CD4-positive, alpha-beta T cell (primary cell): Measurements from ENCODE around the gene CROCC2. TPM values are rescaled to one million over a fixed set of nuclear protein-coding genes. Genes with fewer than 3 reads are reported as not detected.
A peak's percentile ranks its signal among the peaks of the same experiment; 100 is the strongest.

Experiments used
- ATAC-seq: fragments of 200-7000 bp; cut with Tn5 transposase; one replicate; pipeline ENCODE4 v1.10.0; 2022; ENCODE audit warnings: mild to moderate bottlenecking; ENCODE audit not compliant: poor library complexity
- CTCF ChIA-PET: fragments of 350-600 bp; sonication (Branson Sonifier 250); formaldehyde crosslinking; loops from one replicate; lab custom pipeline; 2021; ENCODE audit warnings: antibody characterized with exemption, inconsistent platforms; lab: Charles Lee
- POLR2A ChIA-PET: fragments of 350-600 bp; sonication (Branson Sonifier 250); formaldehyde crosslinking; loops from one replicate; lab custom pipeline; 2021; ENCODE audit warnings: antibody characterized with exemption, inconsistent platforms; lab: Charles Lee
- DNase-seq, 14 experiments: peaks; one replicate each; pipeline ENCODE4 v3.0.0-alpha.2; 2013 to 2020; ENCODE audit warnings: mixed read lengths in 2 of 14
- H3K27ac ChIP-seq, 2 donors: one replicate each; pipeline versions ENCODE4 v1.5.1 to v1.7.0; 2013; ENCODE audit warnings: low read length in 2 of 2, low read depth in 1 of 2, mild to moderate bottlenecking in 1 of 2
- H3K27me3 ChIP-seq, 2 experiments: 1 replicate in 1 of 2; 2 replicates in 1 of 2; pipeline versions ENCODE4 v1.6.1 to v1.7.0; 2013; ENCODE audit warnings: low read length in 2 of 2, control low read depth in 1 of 2, mild to moderate bottlenecking in 1 of 2, moderate library complexity in 1 of 2; ENCODE audit not compliant: insufficient read depth in 2 of 2, control insufficient read depth in 1 of 2
- H3K36me3 ChIP-seq: one replicate; pipeline ENCODE4 v1.6.1; 2013; ENCODE audit warnings: low read length, control low read depth; ENCODE audit not compliant: insufficient read depth
- H3K4me1 ChIP-seq: one replicate; pipeline ENCODE4 v1.6.1; 2013; ENCODE audit warnings: low read length, control low read depth; ENCODE audit not compliant: insufficient read depth
- H3K4me3 ChIP-seq: one replicate; pipeline ENCODE4 v1.5.1; 2013; ENCODE audit warnings: mild to moderate bottlenecking, low read length, moderate library complexity
- H3K9me3 ChIP-seq, 2 experiments: 1 replicate in 1 of 2; 2 replicates in 1 of 2; pipeline versions ENCODE4 v1.6.1 to v1.7.0; 2013; ENCODE audit warnings: low read length in 2 of 2, mild to moderate bottlenecking in 2 of 2, control low read depth in 1 of 2, moderate library complexity in 1 of 2; ENCODE audit not compliant: control insufficient read depth in 1 of 2, insufficient read depth in 1 of 2
- H3K27ac Mint-ChIP-seq: one replicate; pipeline ENCODE4 v1.8.0; 2020; ENCODE audit warnings: mixed read lengths
- H3K27me3 Mint-ChIP-seq: one replicate; pipeline ENCODE4 v1.8.0; 2021; ENCODE audit warnings: mixed read lengths
- H3K36me3 Mint-ChIP-seq: one replicate; pipeline ENCODE4 v1.8.0; 2021; ENCODE audit warnings: low read depth, mixed read lengths
- H3K4me1 Mint-ChIP-seq: one replicate; pipeline ENCODE4 v1.8.0; 2021; ENCODE audit warnings: low read depth, mixed read lengths
- H3K4me3 Mint-ChIP-seq: one replicate; pipeline ENCODE4 v1.8.0; 2020; ENCODE audit warnings: mild to moderate bottlenecking, mixed read lengths
- H3K9me3 Mint-ChIP-seq: one replicate; pipeline ENCODE4 v1.8.0; 2020; ENCODE audit warnings: mixed read lengths
- CTCF ChIP-seq: fragments of 200-600 bp; IDR thresholded peaks from one replicate; pipeline ENCODE4 v1.8.0; 2022; ENCODE audit warnings: antibody characterized with exemption, mild to moderate bottlenecking
- intact Hi-C, 2 experiments: fragments of 100-400 bp; cut with DNase I in 1 of 2; cut with micrococcal nuclease in 1 of 2; formaldehyde crosslinking; loops; one replicate each; pipeline versions ENCODE4 v1.15.1 to v1.9.0; 2023 to 2025; cut with DNase I, micrococcal nuclease
- total RNA-seq, 174 experiments: library from RNA in 2 of 174; stranded (reverse) in 2 of 174; gene quantifications; one replicate each; pipeline ENCODE4 v1.2.3 and lab custom pipeline; 2021 to 2026

CROCC2 gene
- total RNA-seq, 2 experiments from 2014 or later = not detected

- no peaks in the 10 kb centered on the region for H3K4me1 ChIP-seq
- DNase-seq = peak in 2 of 14 experiments; percentile 6 to 30
- ChIA-PET CTCF (no interaction called here), POLR2A (no interaction called here)
- Mint-ChIP-seq H3K36me3 (no peaks in the 10 kb centered on the region), H3K4me3 (no peak overlapping the region), H3K27ac (no peak overlapping the region), H3K9me3 (peaks cover 3% of the 10 kb centered on the region), H3K27me3 (no peaks in the 10 kb centered on the region), H3K4me1 (no peaks in the 10 kb centered on the region)
- no peak overlapping the region for H3K4me3 ChIP-seq
- TF ChIP-seq CTCF = no peak
- peaks cover 0 to 25% of the 10 kb centered on the region in 2 experiments for H3K9me3 ChIP-seq
- H3K27me3 ChIP-seq = peaks cover 0 to 7% of the 10 kb centered on the region in 2 experiments
- H3K36me3 ChIP-seq = no peaks in the 10 kb centered on the region
- intact Hi-C loops = no loop called here
- no peak for ATAC-seq
- no peak overlapping the region for H3K27ac ChIP-seq
Measured at GRCh38 chr2:240932001-240932723, 26.0 kb downstream of the CROCC2 start.

GRCh38 chr2:240932724-240933047 lies 26.6 kb downstream of the CROCC2 start:
- peaks cover 3% of the 10 kb centered on the region for H3K9me3 Mint-ChIP-seq
- peaks cover 0 to 25% of the 10 kb centered on the region in 2 experiments for H3K9me3 ChIP-seq
- H3K4me3 Mint-ChIP-seq = no peak overlapping the region
- H3K4me1 ChIP-seq = no peaks in the 10 kb centered on the region
- TF ChIP-seq CTCF = no peak
- intact Hi-C loops = no loop called here
- H3K4me1 Mint-ChIP-seq = no peaks in the 10 kb centered on the region
- H3K27ac Mint-ChIP-seq = no peak overlapping the region
- no peaks in the 10 kb centered on the region for H3K36me3 Mint-ChIP-seq
- H3K27me3 ChIP-seq = peaks cover 0 to 7% of the 10 kb centered on the region in 2 experiments
- no peak for ATAC-seq
- CTCF ChIA-PET = no interaction called here
- POLR2A ChIA-PET = no interaction called here
- H3K36me3 ChIP-seq = no peaks in the 10 kb centered on the region
- H3K27ac ChIP-seq = no peak overlapping the region
- DNase-seq = peak in 1 of 14 experiments; percentile 25
- H3K4me3 ChIP-seq = no peak overlapping the region
- H3K27me3 Mint-ChIP-seq = no peaks in the 10 kb centered on the region

GRCh38 chr2:240933048-240933965 lies 27.2 kb downstream of the CROCC2 start:
- TF ChIP-seq CTCF = no peak
- Mint-ChIP-seq H3K27ac (no peak overlapping the region), H3K4me3 (no peak overlapping the region), H3K36me3 (no peaks in the 10 kb centered on the region), H3K27me3 (no peaks in the 10 kb centered on the region), H3K9me3 (peaks cover 5% of the 10 kb centered on the region), H3K4me1 (no peaks in the 10 kb centered on the region)
- no peaks in the 10 kb centered on the region for H3K4me1 ChIP-seq
- ChIA-PET CTCF (no interaction called here), POLR2A (no interaction called here)
- ATAC-seq = no peak
- no peaks in the 10 kb centered on the region for H3K36me3 ChIP-seq
- no peak overlapping the region for H3K4me3 ChIP-seq
- H3K27ac ChIP-seq = no peak overlapping the region
- DNase-seq = peak in 2 of 14 experiments; percentile 8 to 27
- H3K27me3 ChIP-seq = peaks cover 0 to 7% of the 10 kb centered on the region in 2 experiments
- H3K9me3 ChIP-seq = peaks cover 0 to 25% of the 10 kb centered on the region in 2 experiments
- intact Hi-C loops = no loop called here
